MM.1S (cell line): ENCODE measurements around the gene IMMP2L.

Experiments used
- DNase-seq: peaks from one replicate; pipeline ENCODE4 v3.0.0-alpha.2; 2015
- H2AFZ ChIP-seq: fragments of 300-600 bp; sonication (generic); 2 replicates; pipeline ENCODE4 v1.6.0; 2016; ENCODE audit warnings: antibody characterized with exemption, low read length
- H3F3A ChIP-seq: fragments of 300-600 bp; sonication (generic); 2 replicates; pipeline ENCODE4 v1.6.1; 2016; ENCODE audit warnings: mild to moderate bottlenecking, antibody characterized with exemption, low read length, moderate library complexity, mixed read lengths; ENCODE audit not compliant: insufficient read depth
- H3K27ac ChIP-seq: fragments of 300-600 bp; sonication (generic); 2 replicates; pipeline ENCODE4 v1.5.1; 2016; ENCODE audit warnings: mild to moderate bottlenecking, low read length
- H3K27me3 ChIP-seq: fragments of 300-600 bp; sonication (generic); replicated peaks from 2 replicates; pipeline ENCODE4 v1.6.0; 2016; ENCODE audit warnings: low read length; ENCODE audit not compliant: insufficient read depth
- H3K36me3 ChIP-seq: fragments of 300-600 bp; sonication (generic); replicated peaks from 2 replicates; pipeline ENCODE4 v1.6.1; 2016; ENCODE audit warnings: mild to moderate bottlenecking, low read length, mixed read lengths; ENCODE audit not compliant: insufficient read depth
- H3K4me1 ChIP-seq: fragments of 300-600 bp; sonication (generic); 2 replicates; pipeline ENCODE4 v1.6.1; 2016; ENCODE audit warnings: low read length, mixed read lengths
- H3K4me2 ChIP-seq: fragments of 300-600 bp; sonication (generic); 2 replicates; pipeline ENCODE4 v1.6.0; 2016; ENCODE audit warnings: low read depth, low read length
- H3K4me3 ChIP-seq: fragments of 300-600 bp; sonication (generic); 2 replicates; pipeline ENCODE4 v1.5.1; 2016; ENCODE audit warnings: low read length, mixed read lengths
- H3K79me2 ChIP-seq: fragments of 300-600 bp; sonication (generic); 2 replicates; pipeline ENCODE4 v1.6.1; 2016; ENCODE audit warnings: mixed run types, low read length, mixed read lengths
- H3K9ac ChIP-seq: fragments of 300-600 bp; sonication (generic); 2 replicates; pipeline ENCODE4 v1.6.1; 2016; ENCODE audit warnings: low read length, mixed read lengths
- H3K9me2 ChIP-seq: fragments of 300-600 bp; sonication (generic); replicated peaks from 2 replicates; pipeline ENCODE4 v1.6.1; 2016; ENCODE audit warnings: mild to moderate bottlenecking, low read length, mixed read lengths; ENCODE audit not compliant: insufficient read depth
- H3K9me3 ChIP-seq: fragments of 300-600 bp; sonication (generic); replicated peaks from 2 replicates; pipeline ENCODE4 v1.6.1; 2016; ENCODE audit warnings: mild to moderate bottlenecking, low read length, mixed read lengths; ENCODE audit not compliant: insufficient read depth
- H4K20me1 ChIP-seq: fragments of 300-600 bp; sonication (generic); 2 replicates; pipeline ENCODE4 v1.6.1; 2016; ENCODE audit warnings: mild to moderate bottlenecking, low read length, moderate library complexity, mixed read lengths; ENCODE audit not compliant: insufficient read depth
- CTCF ChIP-seq: fragments of 300-600 bp; sonication (generic); IDR thresholded peaks from 2 replicates; pipeline ENCODE4 v1.5.1; 2016; ENCODE audit warnings: antibody characterized with exemption, low read length, mixed read lengths
- EZH2 ChIP-seq: fragments of 300-600 bp; sonication (generic); optimal IDR thresholded peaks from 2 replicates; pipeline ENCODE3; 2017; ENCODE audit warnings: low read depth, mild to moderate bottlenecking, antibody characterized with exemption, low read length, mixed read lengths
- EZH2phosphoT487 ChIP-seq: fragments of 300-600 bp; sonication (generic); IDR thresholded peaks from 2 replicates; pipeline ENCODE4 v1.6.1; 2018; ENCODE audit warnings: antibody characterized with exemption, low read length

IMMP2L gene

GRCh38 chr7:111339006-111339405 is 223.3 kb downstream of the IMMP2L start:
- H4K20me1 ChIP-seq, result no peaks in the 10 kb centered on the region
- no peaks in the 10 kb centered on the region for H3K9me3 ChIP-seq
- no peak overlapping the region for H3K4me3 ChIP-seq
- no peak overlapping the region for H3K9ac ChIP-seq
- no peaks in the 10 kb centered on the region for H3K4me1 ChIP-seq
- H3K79me2 ChIP-seq, result no peaks in the 10 kb centered on the region
- no peaks in the 10 kb centered on the region for H3F3A ChIP-seq
- no peak for DNase-seq
- no peaks in the 10 kb centered on the region for H3K36me3 ChIP-seq
- H3K27me3 ChIP-seq, result no peaks in the 10 kb centered on the region
- no peak for TF ChIP-seq EZH2phosphoT487
- no peak for TF ChIP-seq EZH2
- TF ChIP-seq CTCF, result no peak
- no peak overlapping the region for H2AFZ ChIP-seq
- no peak overlapping the region for H3K4me2 ChIP-seq
- no peak overlapping the region for H3K27ac ChIP-seq
- no peaks in the 10 kb centered on the region for H3K9me2 ChIP-seq

- Histone ChIP-seq H4K20me1 (no peaks in the 10 kb centered on the region), H3K4me1 (peaks cover 13% of the 10 kb centered on the region; the same call in 1 of the 2 replicates), H3K9ac (no peak overlapping the region), H3K27me3 (no peaks in the 10 kb centered on the region), H3K4me3 (no peak overlapping the region), H3K4me2 (no peak overlapping the region), H3K9me3 (no peaks in the 10 kb centered on the region), H3F3A (peaks cover 8% of the 10 kb centered on the region; the same call in 1 of the 2 replicates), H3K79me2 (no peaks in the 10 kb centered on the region), H3K27ac (no peak overlapping the region), H3K36me3 (no peaks in the 10 kb centered on the region), H2AFZ (no peak overlapping the region), H3K9me2 (no peaks in the 10 kb centered on the region)
- DNase-seq, result no peak
- TF ChIP-seq CTCF, result no peak
- TF ChIP-seq EZH2, result no peak
- TF ChIP-seq EZH2phosphoT487, result no peak
Measured at GRCh38 chr7:111333010-111333409, 229.3 kb downstream of the IMMP2L start.

- Histone ChIP-seq H3K79me2 (no peaks in the 10 kb centered on the region), H3F3A (peaks cover 8% of the 10 kb centered on the region; the same call in 1 of the 2 replicates), H3K9ac (no peak overlapping the region), H3K4me2 (no peak overlapping the region), H2AFZ (no peak overlapping the region), H3K9me3 (no peaks in the 10 kb centered on the region), H3K27me3 (no peaks in the 10 kb centered on the region), H3K4me1 (peaks cover 13% of the 10 kb centered on the region; the same call in 1 of the 2 replicates), H3K27ac (no peak overlapping the region), H3K36me3 (no peaks in the 10 kb centered on the region), H3K9me2 (no peaks in the 10 kb centered on the region), H3K4me3 (no peak overlapping the region), H4K20me1 (no peaks in the 10 kb centered on the region)
- TF ChIP-seq CTCF, result no peak
- no peak for TF ChIP-seq EZH2phosphoT487
- TF ChIP-seq EZH2, result no peak
- no peak for DNase-seq
Measured at GRCh38 chr7:111330235-111330523, 232.1 kb downstream of the IMMP2L start.
